HepG2 (cell line): Measurements from ENCODE around the gene PCBD2. TPM values are rescaled to one million over a fixed set of nuclear protein-coding genes. Genes with fewer than 3 reads are reported as not detected.
A peak's percentile ranks its signal among the peaks of the same experiment; 100 is the strongest.
"Not testable (repeated sequence)": the region's sequence is repeated elsewhere in the genome, so short reads cannot be mapped to it uniquely, and the experiment has no call there.

Source experiments
- ATAC-seq: fragments of 200-7000 bp; cut with Tn5 transposase; 3 replicates; pipeline ENCODE4 v1.9.1; 2020; ENCODE audit warnings: mild to moderate bottlenecking, moderate library complexity
- BruUV-seq: library from RNA; stranded (reverse); fragments of 400-500 nt; replicated peaks from 2 replicates; lab custom pipeline; 2021; lab: Mats Ljungman, UMichigan
- CTCF ChIA-PET: fragments of 300-600 bp; formaldehyde crosslinking; extraction: SDS; loops from one replicate; lab custom pipeline; 2021; ENCODE audit warnings: low total read pairs, inconsistent platforms, low intra/inter-chr PET ratio; lab: Yijun Ruan, JAX
- POLR2A ChIA-PET: fragments of 350-600 bp; sonication (Branson Sonifier 250); formaldehyde crosslinking; loops from one replicate; lab custom pipeline; 2020; ENCODE audit warnings: antibody characterized with exemption, inconsistent platforms; lab: Yijun Ruan, JAX
- DNase-seq: peaks from one replicate; pipeline ENCODE4 v3.0.0-alpha.2; 2015; ENCODE audit warnings: low spot score
- FAIRE-seq: peaks from 3 replicates; lab custom pipeline; 2011; peaks lifted over from hg19 to GRCh38; lab: Jason Lieb, UNC
- H2AFZ ChIP-seq: one replicate; pipeline ENCODE4 v1.6.1; 2011; ENCODE audit warnings: low read length, inconsistent platforms
- H3K27ac ChIP-seq: fragments of 300-600 bp; 3 replicates; pipeline ENCODE4 v1.8.0; 2011; ENCODE audit warnings: mixed run types, mild to moderate bottlenecking, mixed read lengths, low read length, inconsistent platforms; ENCODE audit not compliant: insufficient read depth; ENCODE audit errors: extremely low read length
- H3K27me3 ChIP-seq, 2 experiments: fragments of 200-600 bp in 1 of 2; 2 replicates in 1 of 2; 3 replicates in 1 of 2; pipeline versions ENCODE4 v1.6.0 to v1.8.0; 2011; ENCODE audit warnings: low read length in 2 of 2, mild to moderate bottlenecking in 2 of 2, moderate library complexity in 2 of 2, inconsistent platforms in 1 of 2; ENCODE audit not compliant: insufficient read depth in 2 of 2, control insufficient read depth in 1 of 2
- H3K36me3 ChIP-seq, 2 experiments: fragments of 200-600 bp in 1 of 2; replicated peaks in 1 of 2; 2 replicates in 1 of 2; 3 replicates in 1 of 2; pipeline versions ENCODE4 v1.5.1 to v1.8.0; 2011; ENCODE audit warnings: low read length in 2 of 2, inconsistent platforms in 1 of 2; ENCODE audit not compliant: insufficient read depth in 2 of 2, control insufficient read depth in 1 of 2
- H3K4me1 ChIP-seq: 2 replicates; pipeline ENCODE4 v1.5.1; 2012; ENCODE audit warnings: low read length, inconsistent platforms; ENCODE audit not compliant: insufficient read depth
- H3K4me2 ChIP-seq: 2 replicates; pipeline ENCODE4 v1.6.0; 2011; ENCODE audit warnings: low read depth, low read length, inconsistent platforms
- H3K4me3 ChIP-seq, 3 experiments: fragments of 200-600 bp in 1 of 3; sonication (generic), shearing (Covaris generic) in 1 of 3; replicated peaks in 1 of 3; 2 replicates each; pipeline ENCODE4 v1.5.1; 2011 to 2016; ENCODE audit warnings: low read length in 3 of 3, inconsistent platforms in 2 of 3, low read depth in 2 of 3, mild to moderate bottlenecking in 2 of 3, control low read depth in 1 of 3, mixed read lengths in 1 of 3; ENCODE audit not compliant: insufficient read depth in 1 of 3
- H3K79me2 ChIP-seq: one replicate; pipeline ENCODE4 v1.6.1; 2011; ENCODE audit warnings: low read length, inconsistent platforms; ENCODE audit not compliant: insufficient read depth
- H3K9ac ChIP-seq: 2 replicates; pipeline ENCODE4 v1.6.0; 2011; ENCODE audit warnings: mild to moderate bottlenecking, low read depth, low read length, inconsistent platforms; ENCODE audit not compliant: insufficient read depth
- H3K9me3 ChIP-seq: 2 replicates; pipeline ENCODE4 v1.5.1; 2012; ENCODE audit warnings: mild to moderate bottlenecking, low read length
- H4K20me1 ChIP-seq: 2 replicates; pipeline ENCODE4 v1.6.0; 2011; ENCODE audit warnings: inconsistent platforms, mild to moderate bottlenecking, low read length, moderate library complexity; ENCODE audit not compliant: insufficient read depth
- EP300 ChIP-seq, 3 experiments: sonication (generic) in 1 of 3; formaldehyde crosslinking in 1 of 3; IDR thresholded peaks; 2 replicates each; pipeline versions ENCODE4 v1.5.1 to v1.6.1; 2011 to 2020; ENCODE audit warnings: low read depth in 2 of 3, low read length in 2 of 3, borderline replicate concordance in 1 of 3, improper control_type of control experiment in 1 of 3, mild to moderate bottlenecking in 1 of 3, missing genetic modification reagents in 1 of 3, moderate library complexity in 1 of 3
- IRF2 ChIP-seq: IDR thresholded peaks from 2 replicates; pipeline ENCODE4 v1.6.1; 2018; ENCODE audit warnings: missing genetic modification reagents, missing compliant biosample characterization
- MLLT10 ChIP-seq: sonication (generic); formaldehyde crosslinking; IDR thresholded peaks from 2 replicates; pipeline ENCODE4 v1.4.0; 2020; ENCODE audit warnings: missing genetic modification reagents
- NFE2L1 ChIP-seq: sonication (generic); formaldehyde crosslinking; IDR thresholded peaks from 2 replicates; pipeline ENCODE4 v1.4.0; 2020; ENCODE audit warnings: missing genetic modification reagents, mild to moderate bottlenecking, borderline replicate concordance
- U2AF1 ChIP-seq: fragments of 200-400 bp; formaldehyde crosslinking; optimal IDR thresholded peaks from 2 replicates; pipeline ENCODE3; 2017; ENCODE audit warnings: mild to moderate bottlenecking, low read depth, low read length
- WGBS: methylation state at CpG from one replicate; pipeline ENCODE4 v1.1.6; 2017; ENCODE audit warnings: low lambda C conversion rate; 5-methylcytosine and 5-hydroxymethylcytosine counted together
- in situ Hi-C: cut with HindIII; loops from 2 replicates; pipeline ENCODE4 v1.10.0; 2017; ENCODE audit warnings: low pct_unique_long_range_greater_than_20kb; ENCODE audit not compliant: extremely low pct_ligation_motif_present
- intact Hi-C: fragments of 100-400 bp; cut with micrococcal nuclease; formaldehyde crosslinking; loops from one replicate; pipeline ENCODE4 v1.10.0; 2022; ENCODE audit not compliant: unreplicated experiment
- polyA plus RNA-seq, 8 experiments: library from polyadenylated mRNA; depleted of rRNA in 3 of 8; stranded (reverse) in 7 of 8; unstranded in 1 of 8; fragments of >200 nt; fragmentation: Illumina TruSeq in 4 of 8; extraction: Trizol in 4 of 8; gene quantifications; 2 replicates each; pipeline versions ENCODE4 v1.2.1 to v1.2.3, GENCODE V29; 2011 to 2016; ENCODE audit warnings: low read depth in 4 of 8, missing spikeins in 1 of 8, mixed read lengths in 1 of 8; ENCODE audit not compliant: insufficient read depth in 1 of 8
- total RNA-seq, 5 experiments: library from RNA; depleted of rRNA; stranded (reverse); fragments of >200 nt; fragmentation: Illumina TruSeq; extraction: Trizol; gene quantifications; 2 replicates each; pipeline ENCODE4 v1.2.3, GENCODE V29; 2016; ENCODE audit warnings: low read depth in 1 of 5
- TF ChIP-seq, protein P1 (sequence below): sonication (generic); formaldehyde crosslinking; IDR thresholded peaks from 2 replicates; pipeline ENCODE4 v1.5.0; 2020; ENCODE audit warnings: mild to moderate bottlenecking, missing genetic modification reagents
- TF ChIP-seq, protein P2 (sequence below): sonication (generic); formaldehyde crosslinking; IDR thresholded peaks from 2 replicates; pipeline ENCODE4 v1.4.0; 2020; ENCODE audit warnings: missing genetic modification reagents, mild to moderate bottlenecking, borderline replicate concordance

The PCBD2 gene
- total and polyA plus RNA-seq, 2 of the 13 experiments (the other 11 are each of a cell fraction or from before 2014, with no cell fraction given): 5.5 to 12.0 TPM

DNA sequence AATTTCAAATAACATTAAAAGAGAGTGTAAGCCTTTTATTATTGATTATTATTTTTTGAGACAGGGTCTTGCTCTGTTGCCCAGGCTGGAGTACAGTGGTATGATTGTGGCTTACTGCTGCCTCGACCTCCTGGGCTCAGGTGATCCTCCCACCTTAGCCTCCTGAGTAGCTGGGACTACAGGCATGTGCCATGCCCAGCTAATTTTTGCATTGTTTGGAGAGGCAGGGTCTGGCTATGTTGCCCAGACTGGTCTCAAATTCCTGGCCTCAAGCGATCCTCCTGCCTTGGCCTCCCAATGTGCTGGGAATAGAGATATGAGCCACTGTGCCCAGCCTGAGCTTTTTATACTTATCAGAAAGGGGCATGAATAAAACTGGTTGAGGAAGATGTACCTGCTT is 5.8 kb downstream of the PCBD2 start:
- BruUV-seq, H3K4me3 ChIP-seq, H3K4me2 ChIP-seq, ATAC-seq, H3K27me3 ChIP-seq, H3K79me2 ChIP-seq, H3K9me3 ChIP-seq, FAIRE-seq, DNase-seq, CTCF ChIA-PET, intact Hi-C loops, H4K20me1 ChIP-seq, POLR2A ChIA-PET, H2AFZ ChIP-seq, in situ Hi-C loops, H3K27ac ChIP-seq, H3K9ac ChIP-seq: not testable (repeated sequence)
- TF ChIP-seq, protein P1, sequence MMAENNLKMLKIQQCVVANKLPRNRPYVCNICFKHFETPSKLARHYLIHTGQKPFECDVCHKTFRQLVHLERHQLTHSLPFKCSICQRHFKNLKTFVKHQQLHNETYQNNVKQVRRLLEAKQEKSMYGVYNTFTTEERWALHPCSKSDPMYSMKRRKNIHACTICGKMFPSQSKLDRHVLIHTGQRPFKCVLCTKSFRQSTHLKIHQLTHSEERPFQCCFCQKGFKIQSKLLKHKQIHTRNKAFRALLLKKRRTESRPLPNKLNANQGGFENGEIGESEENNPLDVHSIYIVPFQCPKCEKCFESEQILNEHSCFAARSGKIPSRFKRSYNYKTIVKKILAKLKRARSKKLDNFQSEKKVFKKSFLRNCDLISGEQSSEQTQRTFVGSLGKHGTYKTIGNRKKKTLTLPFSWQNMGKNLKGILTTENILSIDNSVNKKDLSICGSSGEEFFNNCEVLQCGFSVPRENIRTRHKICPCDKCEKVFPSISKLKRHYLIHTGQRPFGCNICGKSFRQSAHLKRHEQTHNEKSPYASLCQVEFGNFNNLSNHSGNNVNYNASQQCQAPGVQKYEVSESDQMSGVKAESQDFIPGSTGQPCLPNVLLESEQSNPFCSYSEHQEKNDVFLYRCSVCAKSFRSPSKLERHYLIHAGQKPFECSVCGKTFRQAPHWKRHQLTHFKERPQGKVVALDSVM (CRISPR knock-in tag): peak; percentile 54; the same call in 1 of the 2 replicates
- H3K4me1 ChIP-seq: peaks cover 12% of the 10 kb centered on the region; the same call in 1 of the 2 replicates
- WGBS: 87% methylated on average over 2 of the region's 2 CpGs
- H3K36me3 ChIP-seq: peaks cover 4 to 40% of the 10 kb centered on the region in 2 experiments; a peak in 3 of 5 replicates

DNA sequence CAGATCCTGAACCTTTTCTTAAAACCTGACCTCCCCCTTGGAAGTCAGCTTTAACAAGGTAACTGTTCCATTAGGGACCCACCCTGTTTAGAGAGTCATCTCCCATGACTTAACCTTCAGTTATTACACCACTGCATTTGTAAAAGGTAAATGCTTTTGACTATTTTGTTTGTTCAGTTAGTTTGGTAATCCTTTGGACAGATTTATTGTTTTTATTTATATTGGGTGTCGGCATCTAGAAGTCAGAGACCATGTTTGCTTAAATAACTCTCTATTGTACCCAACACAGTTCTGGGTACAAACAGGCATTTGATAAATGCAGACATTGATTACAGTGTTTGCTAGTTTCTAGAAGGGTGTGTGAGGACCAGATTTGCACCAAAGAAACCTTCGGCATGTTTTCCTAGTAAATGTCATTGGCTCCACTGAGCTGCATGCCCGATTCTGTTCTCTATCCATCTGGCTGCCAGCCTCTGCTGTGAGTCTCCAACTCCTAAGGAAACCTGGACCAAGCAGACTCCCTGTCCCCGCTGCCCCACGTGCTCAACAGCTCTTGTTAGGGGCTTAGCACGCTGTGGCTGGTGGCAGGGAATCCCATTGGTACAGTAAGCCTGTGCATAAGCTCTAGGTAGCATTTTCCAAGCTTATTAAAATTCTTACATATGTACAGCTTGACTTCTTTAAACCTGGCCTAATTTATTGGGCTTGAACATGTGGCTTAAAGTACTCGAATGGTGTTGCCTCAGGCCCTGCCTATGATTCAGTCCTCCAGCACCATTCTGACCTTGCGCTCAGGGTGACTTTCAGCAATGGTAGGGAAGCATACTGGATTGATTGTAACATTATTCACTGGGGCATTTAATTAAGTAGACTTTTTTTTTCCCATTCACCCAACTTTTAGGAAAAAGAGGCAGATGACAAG is 6.6 kb downstream of the PCBD2 start:
- intact Hi-C loops: no loop called here
- 92% methylated on average over 8 of the region's 8 CpGs for WGBS
- TF ChIP-seq EP300 (IDR thresholded peaks at IDR 0.05; ENCODE audit: low read depth in 2 of 2, low read length in 2 of 2): no peak
- TF ChIP-seq EP300 (CRISPR knock-in tag; IDR thresholded peaks at IDR 0.05; ENCODE audit: borderline replicate concordance): no peak
- TF ChIP-seq IRF2 (CRISPR knock-in tag): no peak
- TF ChIP-seq, protein P2, sequence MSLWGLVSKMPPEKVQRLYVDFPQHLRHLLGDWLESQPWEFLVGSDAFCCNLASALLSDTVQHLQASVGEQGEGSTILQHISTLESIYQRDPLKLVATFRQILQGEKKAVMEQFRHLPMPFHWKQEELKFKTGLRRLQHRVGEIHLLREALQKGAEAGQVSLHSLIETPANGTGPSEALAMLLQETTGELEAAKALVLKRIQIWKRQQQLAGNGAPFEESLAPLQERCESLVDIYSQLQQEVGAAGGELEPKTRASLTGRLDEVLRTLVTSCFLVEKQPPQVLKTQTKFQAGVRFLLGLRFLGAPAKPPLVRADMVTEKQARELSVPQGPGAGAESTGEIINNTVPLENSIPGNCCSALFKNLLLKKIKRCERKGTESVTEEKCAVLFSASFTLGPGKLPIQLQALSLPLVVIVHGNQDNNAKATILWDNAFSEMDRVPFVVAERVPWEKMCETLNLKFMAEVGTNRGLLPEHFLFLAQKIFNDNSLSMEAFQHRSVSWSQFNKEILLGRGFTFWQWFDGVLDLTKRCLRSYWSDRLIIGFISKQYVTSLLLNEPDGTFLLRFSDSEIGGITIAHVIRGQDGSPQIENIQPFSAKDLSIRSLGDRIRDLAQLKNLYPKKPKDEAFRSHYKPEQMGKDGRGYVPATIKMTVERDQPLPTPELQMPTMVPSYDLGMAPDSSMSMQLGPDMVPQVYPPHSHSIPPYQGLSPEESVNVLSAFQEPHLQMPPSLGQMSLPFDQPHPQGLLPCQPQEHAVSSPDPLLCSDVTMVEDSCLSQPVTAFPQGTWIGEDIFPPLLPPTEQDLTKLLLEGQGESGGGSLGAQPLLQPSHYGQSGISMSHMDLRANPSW: no peak
- TF ChIP-seq U2AF1: no peak
- TF ChIP-seq NFE2L1 (CRISPR knock-in tag): no peak
- 0 out of 2 replicates have a peak, but pooled peaks have one; percentile 32 for TF ChIP-seq MLLT10 (CRISPR knock-in tag)
- TF ChIP-seq, all 625 proteins: peak for 1
- no peaks in the 10 kb centered on the region for H3K9me3 ChIP-seq
- ATAC-seq: no peak
- POLR2A ChIA-PET: no interaction called here
- H4K20me1 ChIP-seq: no peaks in the 10 kb centered on the region
- CTCF ChIA-PET: no interaction called here
- DNase-seq: no peak
- H3K9ac ChIP-seq: no peak overlapping the region
- H3K36me3 ChIP-seq: peaks cover 4 to 39% of the 10 kb centered on the region in 2 experiments; a peak in 3 of 5 replicates
- H3K79me2 ChIP-seq: peaks cover 4% of the 10 kb centered on the region
- H3K27me3 ChIP-seq: no peaks in the 10 kb centered on the region
- in situ Hi-C loops: no loop called here
- FAIRE-seq: no peak
- H3K27ac ChIP-seq: no peak overlapping the region
- H3K4me1 ChIP-seq: peaks cover 5% of the 10 kb centered on the region
- H3K4me3 ChIP-seq: no peak overlapping the region
- no peak overlapping the region for H2AFZ ChIP-seq
- no TSS peak for BruUV-seq
- no peak overlapping the region for H3K4me2 ChIP-seq
